Activated T-cell treated with anti-CD3 and anti-CD28 coated beads, Interleukin-2, amount 50 U/mL, for 48 hours (primary cell): ENCODE data around the gene CDCA5.

ENCODE experiments used
- DNase-seq, 2 experiments: peaks; one replicate each; pipeline ENCODE4 v3.0.0-alpha.2; 2020

Gene CDCA5

DNA sequence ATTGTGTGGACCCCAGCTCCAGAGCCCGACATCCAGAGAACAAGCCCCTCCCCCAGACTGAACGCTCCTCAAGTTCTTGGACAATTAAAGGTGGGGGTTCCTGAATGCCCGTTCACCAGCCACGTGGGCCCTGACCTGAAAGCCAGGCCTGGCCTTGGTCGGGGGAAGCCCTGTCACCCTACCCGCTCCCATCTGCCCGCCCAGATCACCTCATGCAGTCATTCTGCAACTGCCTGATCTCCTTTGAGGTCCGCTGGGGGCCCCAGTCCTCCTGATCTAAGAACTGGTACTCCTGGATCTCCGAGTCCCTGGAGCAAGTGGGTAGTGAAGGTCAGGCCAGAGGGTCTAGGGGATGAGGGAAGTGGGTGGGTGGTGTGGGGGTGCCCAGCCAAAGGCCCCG lies 16.4 kb downstream of the CDCA5 start:
- no peak for DNase-seq

DNA sequence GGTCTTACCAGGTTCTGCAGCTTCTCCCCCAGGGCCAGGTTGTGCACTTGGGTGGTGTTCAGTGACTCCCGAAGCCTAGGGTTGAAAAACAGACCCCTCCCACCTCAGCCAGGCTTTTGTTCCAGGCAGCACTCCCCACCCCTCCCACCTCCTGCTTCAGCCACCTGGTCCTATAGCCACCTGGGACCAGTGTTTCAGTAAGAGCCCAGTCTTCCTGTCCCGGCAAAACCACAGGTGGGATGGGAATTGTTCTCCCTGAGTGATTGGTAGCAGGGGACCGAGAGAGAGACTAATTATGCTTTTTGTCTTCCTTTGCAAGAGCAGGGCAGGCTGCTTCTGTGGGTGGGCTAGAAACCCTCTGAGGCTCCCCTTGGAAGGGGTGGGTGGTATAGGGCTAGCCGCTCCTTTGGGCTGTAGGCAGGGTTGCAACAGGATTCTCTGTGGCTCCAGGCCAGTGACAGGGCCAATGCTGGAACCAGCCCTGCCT lies 17.0 kb downstream of the CDCA5 start:
- no peak for DNase-seq

DNA sequence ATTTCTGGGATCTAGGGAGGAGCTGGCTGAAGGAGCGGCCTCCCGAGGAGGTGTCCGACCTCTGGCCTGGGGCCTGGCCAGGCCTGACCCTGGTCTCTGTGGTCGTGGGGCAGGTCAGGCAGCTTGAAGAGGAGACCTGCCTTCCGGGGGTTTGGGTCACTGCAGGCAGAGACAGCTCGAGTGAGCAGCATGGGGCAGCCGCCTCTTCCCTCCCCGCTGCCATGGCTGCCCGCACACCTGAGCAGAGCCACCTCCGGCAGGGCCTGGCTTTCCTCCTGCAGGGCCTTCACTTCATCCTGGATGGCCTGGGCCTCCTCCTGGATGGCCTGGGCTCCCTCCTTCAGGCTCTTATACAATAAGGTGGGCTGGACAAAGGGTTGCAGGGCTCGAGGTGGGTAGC lies 17.5 kb downstream of the CDCA5 start:
- no peak for DNase-seq

DNA sequence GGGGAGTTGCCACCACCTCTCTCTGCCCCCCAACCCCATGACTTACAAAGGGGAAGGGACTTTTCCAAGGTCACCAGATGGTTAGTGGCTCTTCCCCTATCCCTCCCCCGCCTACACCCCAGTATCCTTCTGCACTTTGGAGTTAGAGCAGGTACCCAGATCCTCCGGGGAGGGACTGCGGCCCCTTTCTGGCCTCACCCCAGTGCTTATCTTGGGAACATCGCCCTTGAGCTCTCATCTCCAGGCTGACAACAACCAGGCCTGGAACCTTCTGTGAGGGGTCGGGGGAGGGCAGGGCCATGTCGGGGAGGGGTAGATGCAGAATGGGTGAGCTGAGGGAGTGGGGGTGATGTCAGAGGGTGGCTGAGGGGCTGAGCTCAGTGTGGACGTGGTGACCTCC lies 18.0 kb downstream of the CDCA5 start:
- DNase-seq = no peak

DNA sequence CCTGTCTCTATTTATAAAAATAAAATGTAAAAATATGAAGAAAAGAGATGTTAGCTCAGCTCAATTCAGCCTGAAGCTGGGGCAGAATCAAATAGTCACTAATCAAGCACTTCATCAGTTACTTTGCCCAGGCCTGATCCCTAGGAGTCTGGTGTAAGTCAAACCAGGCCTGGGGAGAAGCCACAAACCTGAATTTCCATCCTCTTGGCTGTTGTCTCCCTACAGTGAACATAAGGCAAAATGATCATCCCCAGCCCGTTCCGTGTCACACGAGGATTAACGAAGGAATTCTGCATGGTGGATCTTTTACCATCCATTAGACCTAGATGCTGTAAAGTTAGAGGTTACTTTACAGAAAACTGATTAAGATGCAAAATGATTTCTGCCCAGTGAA lies 19.0 kb downstream of the CDCA5 start:
- DNase-seq = no peak

DNA sequence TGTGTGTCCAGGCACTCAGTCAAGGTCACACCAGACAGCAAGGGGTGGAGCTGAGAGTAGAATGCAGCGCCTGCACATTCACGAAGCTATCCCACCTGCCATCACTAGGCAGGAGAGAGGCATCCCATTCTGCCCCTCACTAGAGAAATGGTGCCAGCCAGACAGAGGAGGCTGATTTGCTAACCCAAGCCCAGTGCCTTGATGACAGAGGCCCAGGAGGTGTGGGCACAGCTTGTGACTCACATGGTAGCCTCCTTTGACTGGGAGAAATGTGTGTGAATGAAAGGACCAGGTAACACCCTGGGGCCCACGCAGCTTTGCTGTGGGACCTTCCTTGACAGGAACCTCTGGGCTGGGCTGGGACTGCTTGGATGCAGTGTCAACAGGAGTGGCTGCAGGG lies 20.3 kb downstream of the CDCA5 start:
- DNase-seq = no peak

DNA sequence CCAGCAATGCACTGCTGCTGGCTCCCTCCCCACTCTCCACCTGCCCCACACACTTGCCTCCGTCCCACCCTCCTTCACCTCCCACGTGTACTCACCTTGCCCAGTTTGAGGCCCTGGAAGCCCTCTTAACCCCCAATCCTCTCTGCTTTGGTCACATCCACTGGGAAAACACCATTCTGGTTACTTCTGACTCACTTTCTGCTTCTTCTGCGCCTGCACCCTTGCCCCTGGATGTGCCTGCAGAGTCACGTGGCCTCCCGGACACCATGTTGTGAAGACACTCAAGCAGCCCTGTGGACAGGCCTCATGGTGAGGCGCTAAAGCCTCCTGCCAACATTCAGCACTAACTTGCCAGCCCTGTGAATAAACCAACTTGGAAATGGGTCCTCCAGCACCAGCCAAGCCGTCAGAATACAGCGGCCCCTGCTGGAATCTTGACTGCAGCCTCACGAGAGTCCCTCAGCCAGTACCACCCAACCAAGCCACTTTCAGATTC lies 22.9 kb downstream of the CDCA5 start:
- no peak for DNase-seq

DNA sequence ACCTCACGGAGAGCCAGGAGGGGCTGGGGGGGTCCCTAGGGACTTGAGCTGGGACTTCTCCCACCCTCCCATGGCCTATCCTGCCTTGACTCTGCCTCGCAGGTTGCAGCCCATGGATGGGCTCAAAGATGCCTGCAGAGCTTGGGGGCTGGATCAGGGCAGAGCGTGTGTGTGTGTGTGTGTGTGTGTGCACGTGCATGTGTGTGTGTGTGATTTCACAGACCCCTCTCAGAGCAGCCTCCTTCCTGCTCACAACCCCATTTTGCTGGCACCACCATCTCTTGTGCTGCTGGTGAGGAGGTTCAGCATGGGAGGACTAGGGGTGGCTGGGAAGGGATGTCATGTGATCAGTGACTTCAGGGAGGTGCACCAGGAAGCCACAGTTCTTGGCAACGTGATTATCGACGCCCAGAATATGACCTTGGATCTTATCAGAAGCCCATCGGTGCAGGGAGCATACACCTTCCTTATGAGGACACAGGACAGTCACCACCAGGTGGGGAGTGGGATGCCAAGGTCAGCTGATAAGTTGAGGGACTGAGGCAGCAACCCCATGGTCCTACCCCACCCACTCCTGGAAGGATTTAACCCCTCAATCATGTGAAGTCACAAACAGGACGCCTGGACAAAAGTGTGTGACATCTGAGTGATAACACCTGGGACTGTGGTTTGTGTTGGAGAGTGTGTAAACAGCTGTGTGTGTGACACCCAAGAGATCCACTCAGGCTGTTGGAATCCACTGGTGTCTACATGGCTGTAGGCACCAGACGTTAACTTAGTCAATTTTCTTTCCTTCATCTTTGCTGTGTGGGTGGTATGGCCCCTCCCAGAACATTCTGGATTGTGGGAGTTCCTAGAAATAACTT lies 23.6 kb downstream of the CDCA5 start:
- DNase-seq = no peak

DNA sequence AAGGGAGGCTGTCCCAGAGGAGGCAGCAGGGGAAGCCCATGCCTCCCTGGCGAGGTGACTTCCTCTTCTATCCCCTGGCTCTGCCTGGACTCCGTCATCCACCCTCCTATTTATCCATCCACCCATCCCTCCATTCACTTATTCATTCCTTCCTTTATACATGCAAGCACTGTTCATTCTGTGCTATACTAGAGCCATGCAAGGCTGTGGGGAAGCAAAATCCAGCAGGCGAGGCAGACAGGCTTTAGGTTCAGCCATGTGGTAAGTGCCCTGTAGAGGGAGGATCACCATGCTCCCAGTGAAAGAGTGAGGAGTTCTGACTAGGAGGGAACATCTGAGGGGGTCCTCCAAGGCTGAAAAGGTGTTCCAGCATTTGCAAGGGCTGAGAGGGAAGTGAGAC lies 24.3 kb downstream of the CDCA5 start:
- no peak for DNase-seq

DNA sequence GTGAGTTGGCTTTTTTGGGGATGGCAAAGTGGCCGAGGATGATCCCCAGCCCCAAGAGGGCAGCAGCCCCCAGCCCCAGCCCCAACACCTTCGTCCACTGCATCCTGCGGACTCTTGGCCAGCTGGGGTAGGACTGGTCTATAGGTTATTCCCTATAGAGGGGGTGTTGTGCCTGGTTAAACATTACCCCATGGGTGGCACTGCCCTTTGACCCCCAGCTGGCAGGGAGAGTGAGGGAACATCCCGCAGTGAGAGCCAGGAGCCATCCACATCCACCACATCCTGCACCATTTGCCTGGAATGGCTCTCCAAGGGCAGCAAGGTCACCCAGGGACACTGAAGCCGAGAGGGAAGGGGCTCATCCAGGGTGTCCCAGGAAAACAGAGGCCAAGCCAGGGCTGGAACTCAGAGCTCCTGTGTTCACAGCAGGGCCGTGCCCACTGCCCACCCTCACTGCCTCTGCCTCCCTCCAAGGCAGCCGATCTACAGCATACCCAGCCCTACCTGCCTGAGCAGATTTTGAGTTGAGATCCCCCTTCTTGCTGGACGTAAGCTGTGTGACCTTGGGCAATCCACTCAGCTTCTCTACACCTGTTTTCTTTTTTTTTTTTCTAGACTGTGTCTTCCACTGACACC lies 25.3 kb downstream of the CDCA5 start, which contains the start of gene NAALADL1:
Gene NAALADL1, minus strand, starts transcription at position 135 of the 636 bp plus-strand sequence. Its CDS starts 32 bp downstream, at position 103.
- DNase-seq = no peak

DNA sequence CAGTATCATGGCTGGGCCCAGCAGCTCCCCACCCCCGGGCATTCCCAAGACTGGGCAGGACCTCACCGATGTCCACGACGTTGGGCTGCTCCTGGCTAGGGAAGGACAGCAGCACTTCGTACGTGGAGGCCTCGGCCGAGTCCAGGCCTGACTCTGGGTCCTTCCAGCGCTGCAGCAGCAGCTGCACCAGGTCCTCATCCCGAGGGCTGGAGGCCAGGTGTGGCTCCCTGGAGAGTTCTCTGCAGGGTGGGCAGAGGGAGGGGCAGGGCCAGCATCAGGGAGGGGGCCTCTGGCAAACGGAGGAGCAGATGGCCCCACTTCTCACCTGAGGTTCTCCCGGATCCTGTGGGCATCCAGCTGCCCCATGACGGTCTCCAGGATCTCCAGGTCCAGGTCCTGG lies 25.8 kb downstream of the CDCA5 start:
- DNase-seq = no peak

DNA sequence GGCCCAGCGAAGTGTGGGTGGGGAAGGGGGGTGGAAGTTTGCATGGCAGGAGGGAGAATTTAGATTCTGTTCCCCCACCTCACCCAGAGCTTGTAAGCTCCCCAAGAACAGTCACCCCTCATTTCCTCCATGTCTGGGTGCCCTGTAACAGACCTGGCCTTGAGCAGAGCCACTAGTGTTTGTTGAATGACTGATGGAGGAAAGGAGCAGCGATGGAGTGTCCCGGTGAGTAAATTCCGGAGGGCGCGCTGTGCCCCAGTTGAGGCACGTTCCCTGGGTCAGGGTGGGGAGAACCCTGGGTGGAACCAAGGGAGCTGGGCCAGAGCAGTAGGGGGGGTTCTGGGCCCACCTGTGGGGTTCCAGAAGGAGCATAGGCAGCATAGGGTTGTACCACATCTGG lies 26.3 kb downstream of the CDCA5 start:
- no peak for DNase-seq

DNA sequence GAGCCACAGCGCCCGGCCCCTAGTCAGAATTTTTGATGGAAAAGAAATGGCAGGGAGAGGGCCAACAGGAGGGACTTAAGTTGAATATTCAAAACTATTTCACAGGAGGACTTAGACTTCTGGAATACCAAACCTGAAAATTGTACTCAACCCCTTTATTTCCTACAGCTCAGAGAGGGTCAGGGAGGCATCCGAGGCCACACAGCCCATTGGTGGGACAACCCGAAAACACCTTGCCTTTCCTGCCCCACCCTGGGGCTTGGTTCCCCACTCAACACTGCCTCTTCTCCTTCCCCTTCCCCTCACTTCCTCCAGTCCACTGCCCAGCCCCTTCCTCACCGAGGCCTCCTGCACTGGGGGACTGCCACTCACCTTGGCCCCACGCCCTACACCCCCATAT lies 26.8 kb downstream of the CDCA5 start:
- no peak for DNase-seq

DNA sequence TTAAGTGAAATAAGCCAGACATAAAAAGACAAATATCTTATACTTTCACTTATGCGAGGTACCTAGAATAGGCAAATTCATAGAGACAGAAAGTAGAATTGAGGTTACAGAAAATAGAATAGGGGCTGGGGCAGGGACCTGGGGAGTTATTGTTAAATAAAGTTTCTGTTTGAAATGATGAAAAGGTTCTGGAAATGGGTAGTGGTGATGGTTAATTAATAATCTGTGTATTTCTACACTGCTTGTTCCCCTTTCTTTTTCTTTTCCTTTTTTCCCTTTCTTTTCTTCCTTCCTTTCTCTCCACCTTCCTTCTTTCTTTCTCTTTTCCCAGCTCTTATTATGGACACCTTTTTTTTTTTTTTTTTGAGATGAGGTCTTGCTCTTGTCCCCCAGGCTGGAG lies 28.3 kb downstream of the CDCA5 start:
- DNase-seq = no peak

DNA sequence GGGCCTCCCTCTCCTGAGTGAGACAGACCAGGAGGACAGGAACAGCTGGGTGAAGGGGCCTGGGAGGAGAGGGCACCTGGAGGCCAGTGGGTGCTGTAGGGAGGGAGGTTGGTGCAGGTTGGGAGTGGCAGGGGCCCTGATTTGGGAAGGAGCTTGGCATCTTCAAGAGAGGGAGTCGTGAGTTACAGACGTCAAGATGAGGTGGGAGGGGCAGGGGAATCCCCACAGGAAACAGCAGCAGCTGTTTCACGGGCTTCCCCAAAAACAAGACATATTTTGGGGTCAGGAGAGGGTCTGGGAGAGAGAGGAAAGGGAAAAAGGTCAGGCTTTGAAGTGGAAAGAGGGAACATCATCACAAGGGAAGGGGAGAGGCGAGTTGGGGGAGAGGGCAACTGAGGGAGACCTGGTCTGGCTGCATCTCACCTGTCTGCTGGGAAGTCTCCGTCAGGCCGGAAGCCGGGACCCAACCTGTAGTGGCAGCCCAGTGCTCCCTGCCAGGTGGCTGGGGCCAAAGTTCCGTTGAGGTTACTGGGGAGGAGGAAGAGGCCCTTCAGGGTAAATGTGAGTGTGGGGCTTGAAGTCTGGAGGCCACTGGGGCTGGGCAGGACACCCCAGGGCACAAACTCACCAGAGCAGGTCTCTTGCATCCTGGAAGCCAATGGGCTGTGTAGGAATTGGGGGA lies 29.9 kb downstream of the CDCA5 start:
- DNase-seq = no peak

DNA sequence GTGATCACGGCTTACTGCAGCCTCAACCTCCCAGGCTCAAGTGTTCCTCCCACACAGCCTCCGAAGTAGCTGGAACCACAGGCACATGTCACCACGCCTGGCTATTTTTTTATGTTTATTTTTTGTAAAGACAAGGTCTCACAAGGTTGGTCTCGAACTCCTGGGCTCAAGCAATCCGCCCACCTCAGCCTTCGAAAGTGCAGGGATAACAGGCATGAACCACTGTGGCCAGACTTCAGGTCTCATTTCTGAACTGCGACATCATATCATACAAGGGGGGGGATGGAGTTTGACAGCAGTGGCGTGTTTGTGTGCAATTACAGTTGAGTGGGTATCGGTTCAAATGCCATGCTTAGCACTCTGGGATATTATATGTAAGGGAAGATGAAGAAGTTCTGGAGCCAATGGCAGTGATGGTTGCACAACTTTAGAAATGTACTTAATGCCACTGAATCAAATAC lies 32.4 kb downstream of the CDCA5 start:
- DNase-seq = peak in 1 of 2 experiments; percentile 34

DNA sequence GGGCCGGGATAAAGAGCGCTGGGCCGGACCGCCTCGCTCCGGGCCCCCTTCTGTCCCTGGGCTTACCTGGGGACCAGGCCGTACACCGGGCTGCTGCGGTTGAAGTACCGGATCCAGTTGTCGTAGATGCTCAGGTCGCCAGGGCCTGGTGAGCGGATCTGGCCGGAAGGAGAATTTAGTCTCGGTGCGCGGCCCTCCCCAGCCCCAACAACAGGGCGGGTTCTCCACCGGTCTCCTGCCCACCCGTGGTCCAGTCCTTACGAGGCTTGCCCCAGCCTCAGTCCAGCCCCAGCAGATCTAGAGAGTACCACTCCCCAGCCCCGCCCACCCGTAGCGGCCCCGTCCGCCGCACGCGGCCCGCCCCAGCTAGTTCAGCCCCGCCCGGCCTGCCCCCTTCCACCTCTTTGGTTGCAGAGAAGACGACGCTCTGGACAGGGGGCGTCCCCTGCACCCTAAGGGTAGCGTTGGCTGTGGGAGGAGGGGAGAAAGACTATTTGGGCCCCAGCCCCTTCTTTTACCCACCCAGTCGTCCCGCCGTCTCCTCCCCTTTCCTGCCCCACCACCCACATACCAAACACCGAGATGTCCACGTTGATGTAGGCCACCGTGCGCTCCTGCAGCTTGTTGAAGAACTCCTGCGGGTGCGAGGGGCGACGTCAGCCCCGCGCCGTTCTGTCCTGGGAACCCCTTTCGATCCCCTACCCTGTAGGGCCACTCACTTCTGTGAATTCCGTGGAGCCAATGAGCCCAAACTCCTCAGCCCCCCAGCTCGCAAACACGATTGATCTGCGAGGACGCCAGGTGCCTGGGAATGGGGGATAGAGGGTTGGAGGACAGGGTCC lies 36.0 kb downstream of the CDCA5 start:
- DNase-seq = peak; percentile 38 to 50

DNA sequence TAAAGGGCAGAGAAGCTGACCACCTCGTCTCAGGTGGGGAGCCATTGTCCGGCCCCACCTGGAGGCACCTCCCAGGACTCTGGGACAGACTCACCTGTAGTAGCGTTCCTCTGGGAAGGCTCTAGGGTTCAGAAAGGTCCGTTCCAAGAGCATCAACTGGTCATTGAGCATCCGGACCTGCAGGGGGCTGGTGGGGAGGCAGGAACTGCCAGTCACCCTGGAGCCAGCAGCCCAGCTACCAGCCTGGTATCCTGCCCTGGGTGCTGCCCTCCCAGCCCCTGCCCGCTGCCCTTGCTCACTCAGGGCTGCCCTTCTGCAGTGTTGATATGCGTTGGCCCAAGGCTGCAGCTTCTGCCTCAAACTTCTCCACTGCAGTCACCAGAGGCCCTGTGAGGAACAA lies 38.1 kb downstream of the CDCA5 start:
- DNase-seq = no peak

DNA sequence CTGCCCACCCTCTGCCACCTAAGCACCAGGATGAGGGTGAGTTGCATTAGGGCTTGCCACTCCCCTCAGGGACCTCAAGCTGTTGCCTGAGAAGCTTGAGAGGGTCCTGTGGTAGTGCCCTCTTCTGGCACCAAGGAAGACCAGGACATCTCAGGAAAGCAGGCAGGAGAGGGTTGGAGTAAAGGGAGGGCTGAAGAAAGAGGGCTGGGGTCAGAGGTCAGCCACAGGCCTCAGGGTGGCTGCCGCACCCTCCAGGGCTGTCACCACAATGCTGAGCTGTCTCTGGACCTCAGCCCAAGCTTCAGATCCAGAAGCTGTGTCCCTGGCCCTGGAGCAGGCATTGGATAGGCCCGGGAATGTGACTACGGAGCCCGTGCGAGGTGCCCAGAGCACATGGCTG lies 38.8 kb downstream of the CDCA5 start:
- DNase-seq = no peak

DNA sequence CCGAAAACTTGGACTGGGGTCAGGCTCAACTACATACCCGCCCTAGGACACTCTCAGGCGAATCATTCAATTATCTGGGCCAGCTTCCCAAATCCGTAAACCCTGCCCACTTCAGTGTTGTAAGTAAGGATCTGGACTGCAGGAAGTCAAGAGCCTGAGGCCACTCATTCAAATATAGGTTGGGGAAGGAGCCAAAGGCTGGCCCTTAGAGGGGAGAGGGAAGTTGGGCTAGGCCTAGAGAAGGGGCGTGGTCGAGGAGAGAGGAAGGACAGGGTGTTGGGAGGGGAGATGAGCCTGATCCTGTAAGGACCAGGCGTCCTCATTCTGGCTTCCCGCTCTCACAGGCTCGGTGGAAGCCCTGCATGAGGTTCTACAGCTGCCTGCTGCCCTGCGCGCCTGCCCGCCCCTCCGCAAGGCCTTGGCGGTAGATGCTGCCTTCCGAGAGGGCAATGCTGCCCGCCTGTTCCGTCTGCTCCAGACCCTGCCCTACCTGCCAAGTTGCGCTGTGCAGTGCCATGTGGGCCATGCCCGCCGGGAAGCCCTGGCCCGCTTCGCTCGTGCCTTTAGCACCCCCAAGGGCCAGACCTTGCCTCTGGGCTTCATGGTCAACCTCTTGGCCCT lies 39.8 kb downstream of the CDCA5 start:
- DNase-seq = no peak

DNA sequence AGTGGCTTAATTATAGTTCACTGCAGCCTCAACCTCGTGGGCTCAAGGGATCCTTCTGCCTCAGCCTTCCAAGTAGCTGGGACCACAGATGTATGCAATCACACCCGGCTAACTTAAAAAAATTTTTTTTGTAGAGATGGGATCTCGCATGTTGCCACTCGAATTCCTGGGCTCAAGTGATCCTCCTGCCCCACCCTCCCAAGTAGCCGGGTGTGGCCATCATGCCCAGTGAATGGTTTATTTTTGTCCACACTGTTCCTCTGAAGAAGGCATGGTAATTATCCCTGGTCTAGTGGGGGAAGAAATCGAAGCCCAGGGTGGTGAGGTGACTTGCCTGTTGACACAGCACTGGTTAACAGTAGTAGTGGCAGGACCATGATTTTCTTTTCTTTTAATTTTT lies 40.9 kb downstream of the CDCA5 start:
- DNase-seq = no peak
